Astrocyte of the spinal cord (primary cell): Measurements from ENCODE around the gene PRKCA.

Source experiments
- DNase-seq: peaks from one replicate; pipeline ENCODE4 v3.0.0; 2011; ENCODE audit warnings: low read depth, low spot score
- H3K4me3 ChIP-seq: 2 replicates; pipeline ENCODE4 v1.5.1; 2011; ENCODE audit warnings: low read depth, mild to moderate bottlenecking, low read length, moderate library complexity
- CTCF ChIP-seq: IDR thresholded peaks from 2 replicates; pipeline ENCODE4 v1.5.1; 2012; ENCODE audit warnings: low read depth, mild to moderate bottlenecking, low read length, inconsistent platforms
- in situ Hi-C: cut with HindIII; loops from 2 replicates; pipeline ENCODE4 v1.10.0; 2017; ENCODE audit warnings: low sequenced_read_pairs

PRKCA gene

GRCh38 chr17:66541461-66542128, 239.2 kb downstream of the PRKCA start:
- in situ Hi-C loops = no loop called here
- no peak for TF ChIP-seq CTCF
- DNase-seq = peak; percentile 72
- H3K4me3 ChIP-seq = no peak overlapping the region

- peak; percentile 76 for DNase-seq
- in situ Hi-C loops = no loop called here
- no peak for TF ChIP-seq CTCF
- no peak overlapping the region for H3K4me3 ChIP-seq
Measured at GRCh38 chr17:66542129-66542966, 239.9 kb downstream of the PRKCA start.

GRCh38 chr17:66542967-66543520, 240.6 kb downstream of the PRKCA start:
- no peak overlapping the region for H3K4me3 ChIP-seq
- in situ Hi-C loops = no loop called here
- DNase-seq = peak; percentile 88
- TF ChIP-seq CTCF = no peak

- no peak overlapping the region for H3K4me3 ChIP-seq
- in situ Hi-C loops = no loop called here
- DNase-seq = no peak
- no peak for TF ChIP-seq CTCF
Measured at GRCh38 chr17:66543526-66543925, 241.1 kb downstream of the PRKCA start.

- TF ChIP-seq CTCF = no peak
Measured at GRCh38 chr17:66545918-66546317, 243.5 kb downstream of the PRKCA start.

GRCh38 chr17:66547151-66547865, 244.9 kb downstream of the PRKCA start:
- no peak for TF ChIP-seq CTCF
- no peak for DNase-seq
- in situ Hi-C loops = no loop called here
- H3K4me3 ChIP-seq = no peak overlapping the region

More at GRCh38 chr17:66545918-66546317, 243.5 kb downstream of the PRKCA start:
- no peak for DNase-seq
- no peak overlapping the region for H3K4me3 ChIP-seq
- in situ Hi-C loops = no loop called here
